ENCODE measurements around the gene TNNI3K. TPM values are rescaled to one million over a fixed set of nuclear protein-coding genes. Genes with fewer than 3 reads are reported as not detected.

Gene TNNI3K
- total RNA-seq, 1 donor from 2014 or later, result not detected

DNA sequence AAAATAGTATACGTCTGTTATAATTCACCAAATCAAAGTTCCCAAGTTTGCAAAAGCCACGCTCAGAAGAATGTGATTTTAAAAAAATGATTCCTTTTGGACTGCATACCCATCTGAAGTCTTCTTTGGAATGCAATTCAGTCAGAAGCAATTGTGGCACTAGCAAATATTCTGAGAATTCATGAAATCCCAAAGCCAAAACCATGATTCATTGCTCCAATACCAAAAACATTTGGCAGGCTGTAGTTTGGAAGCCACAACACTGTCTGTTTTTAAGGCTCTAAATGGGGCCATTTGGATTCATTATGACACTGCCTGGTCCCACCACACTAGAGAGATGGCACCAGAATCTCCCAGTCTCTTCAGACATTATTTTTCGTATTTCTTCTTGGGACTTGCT, 299.1 kb downstream of the TNNI3K start:
- no peak for DNase-seq (ENCODE audit: extremely low read depth, low read depth, low spot score)

DNA sequence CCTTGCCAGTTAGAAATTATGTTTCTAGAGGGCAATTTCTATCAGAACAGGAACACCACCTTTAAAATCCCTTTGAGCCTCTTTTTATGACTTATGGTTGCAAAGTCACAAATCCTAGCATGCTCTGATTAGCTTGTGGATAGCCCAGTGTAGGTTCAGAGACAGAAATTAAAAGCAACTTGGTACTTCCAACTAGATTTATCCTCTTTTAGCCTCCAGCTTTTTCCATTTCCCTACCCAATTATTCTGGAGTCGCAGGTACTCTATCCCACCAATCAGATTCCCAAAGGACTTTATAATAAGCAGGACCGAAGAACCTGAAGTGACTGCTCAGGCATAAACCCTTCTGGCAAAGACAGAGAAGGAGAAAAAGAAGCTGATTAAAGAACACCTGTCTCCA, 310.6 kb downstream of the TNNI3K start:
- DNase-seq (ENCODE audit: extremely low read depth, low read depth, low spot score), result no peak

DNA sequence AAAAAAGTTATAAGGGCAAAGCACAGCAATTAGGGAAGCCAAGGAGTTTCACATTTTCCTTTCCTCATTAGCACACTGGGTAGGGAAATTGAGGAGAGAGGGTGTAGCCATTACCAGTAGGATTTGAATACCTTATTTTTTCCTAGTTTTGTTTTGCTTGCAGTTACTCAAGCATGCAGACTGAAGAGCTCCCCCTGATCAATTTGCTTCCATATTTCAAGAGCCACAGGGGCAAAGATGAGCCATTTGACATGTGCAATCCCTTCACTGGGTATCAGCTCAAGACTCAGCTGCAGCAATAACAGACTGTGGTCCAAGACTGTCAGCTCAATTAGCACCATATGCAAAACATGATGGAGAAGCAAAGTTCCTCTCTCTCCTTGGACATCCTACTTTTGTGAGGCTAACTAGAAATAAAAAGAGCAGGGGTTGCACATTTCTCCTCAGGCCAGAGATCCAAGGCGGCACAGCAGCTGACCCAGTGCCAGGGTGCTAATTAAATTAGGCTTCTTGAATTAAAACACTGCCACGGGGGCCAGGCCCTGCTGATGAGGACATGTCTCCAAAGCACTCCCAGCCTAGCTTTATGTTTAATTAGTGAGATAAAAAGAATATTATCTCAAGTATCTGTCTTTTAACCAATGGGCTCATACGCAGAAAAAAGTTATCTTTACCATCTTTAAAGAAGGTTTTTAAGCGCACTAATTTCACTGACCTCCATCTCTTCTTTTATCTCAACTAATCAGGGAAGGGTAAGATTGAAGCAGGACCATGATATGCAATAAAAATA, 314.0 kb downstream of the TNNI3K start:
- DNase-seq (ENCODE audit: extremely low read depth, low read depth, low spot score), result no peak

DNA sequence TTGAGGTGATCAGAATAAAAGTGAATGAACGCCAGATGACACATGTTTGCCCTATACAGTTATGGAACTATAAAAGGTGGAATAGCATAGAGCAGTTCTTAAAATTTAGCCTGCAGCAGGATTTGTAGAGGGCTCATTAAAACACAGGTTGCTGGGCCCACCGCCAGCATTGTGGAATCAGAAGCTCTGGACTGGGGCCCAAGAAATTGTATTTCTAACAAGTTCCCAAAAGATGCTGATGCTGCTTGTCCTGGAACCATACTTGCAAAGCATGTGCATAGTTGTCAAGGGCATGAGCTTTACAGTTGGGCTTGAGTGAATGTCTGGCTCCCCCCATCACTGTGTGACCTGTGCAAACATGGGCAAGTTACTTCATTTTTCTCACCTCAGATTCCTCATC, 314.7 kb downstream of the TNNI3K start:
- no peak for DNase-seq (ENCODE audit: extremely low read depth, low read depth, low spot score)

DNA sequence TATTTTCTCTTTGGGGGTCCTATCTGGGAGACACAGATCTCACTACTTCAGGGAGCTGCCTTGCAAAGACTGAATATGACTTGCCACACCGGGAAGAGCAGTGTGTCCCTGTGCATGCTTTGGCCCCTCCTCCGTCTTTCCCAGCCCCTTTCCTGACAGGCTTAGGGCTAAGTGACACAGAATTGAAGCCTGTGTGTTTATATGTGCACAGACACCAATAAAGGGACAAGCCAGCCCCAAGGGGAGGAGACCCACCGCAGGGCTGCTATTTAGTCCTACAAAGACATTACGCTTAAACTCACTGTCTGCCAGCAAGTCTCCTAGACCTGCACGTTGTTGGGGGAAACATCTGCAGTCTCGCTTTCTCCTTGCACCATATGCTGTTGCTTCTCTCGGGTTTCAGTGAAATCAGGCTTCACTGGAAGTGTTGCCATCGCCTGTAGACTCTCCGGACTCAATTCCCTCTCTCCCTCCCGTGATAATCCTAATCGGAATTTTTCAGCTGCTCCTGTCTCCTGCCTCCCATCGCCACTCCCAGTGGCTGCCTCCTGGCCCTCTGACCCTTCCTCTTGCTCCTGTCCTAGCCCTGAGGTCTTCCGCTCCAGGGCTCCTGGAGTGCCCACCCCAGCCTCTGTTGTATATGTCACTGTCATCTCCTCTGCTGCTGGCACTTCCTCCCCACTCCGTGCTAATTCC, 335.8 kb downstream of the TNNI3K start:
- DNase-seq (ENCODE audit: extremely low read depth, low read depth, low spot score), result no peak

DNA sequence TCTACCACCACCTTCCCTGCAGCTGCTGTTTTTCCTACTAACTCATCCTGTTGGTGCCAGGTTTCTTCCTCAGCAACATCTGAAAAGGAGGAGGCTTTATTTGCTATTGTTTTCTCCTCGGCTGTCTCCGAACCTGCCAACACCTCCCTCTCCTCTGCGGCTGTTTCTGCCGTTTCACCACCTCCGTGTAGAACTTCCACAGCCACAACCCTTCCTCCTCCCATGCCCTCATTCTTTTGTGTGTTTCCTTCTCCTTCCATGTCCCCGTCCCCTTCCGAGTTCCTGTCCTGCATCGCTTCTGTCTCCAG, 336.3 kb downstream of the TNNI3K start:
- DNase-seq (ENCODE audit: extremely low read depth, low read depth, low spot score), result no peak

- no peak for DNase-seq (ENCODE audit: extremely low read depth, low read depth, low spot score)
Observed at GRCh38 chr1:74571891-74572290, 336.7 kb downstream of the TNNI3K start.

DNA sequence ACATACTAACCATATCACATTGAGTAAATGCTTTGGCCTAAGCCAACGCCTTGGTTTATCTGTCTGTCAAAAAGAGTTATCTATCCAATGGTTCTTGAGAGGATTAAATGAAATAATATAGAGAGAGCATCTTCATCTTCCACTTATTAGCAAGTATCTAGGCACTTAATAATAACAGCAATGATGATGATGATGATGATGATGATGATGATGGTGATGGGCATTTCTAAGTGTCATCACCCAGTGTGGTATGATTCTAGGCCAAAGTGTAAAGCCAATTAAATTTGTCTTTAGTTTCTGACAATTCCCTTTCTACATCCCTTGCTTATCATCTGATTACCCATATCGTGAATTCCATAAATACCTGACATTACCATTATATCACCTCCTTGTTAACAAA, 342.9 kb downstream of the TNNI3K start:
- no peak for DNase-seq (ENCODE audit: extremely low read depth, low read depth, low spot score)

GRCh38 chr1:74579425-74579824, 344.2 kb downstream of the TNNI3K start:
- DNase-seq (ENCODE audit: extremely low read depth, low read depth, low spot score), result no peak

DNA sequence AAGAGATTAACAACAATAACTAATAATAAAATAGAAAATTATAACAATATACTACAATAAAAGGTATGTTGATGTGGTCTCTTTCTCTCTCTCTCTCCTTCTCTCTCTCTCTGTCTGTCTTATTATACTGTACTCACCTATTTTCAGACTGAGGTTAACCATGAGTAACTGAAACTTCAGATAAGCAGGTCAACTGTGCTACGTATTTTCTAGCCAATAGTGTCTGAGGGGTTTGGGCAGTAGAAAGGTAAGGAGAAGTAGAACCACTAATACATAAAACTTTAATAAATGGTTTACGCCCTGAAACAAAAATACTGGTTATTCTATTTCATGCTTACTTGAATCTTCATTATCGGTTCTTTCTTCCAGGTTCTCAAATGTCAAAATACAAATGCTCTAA, 348.2 kb downstream of the TNNI3K start:
- no peak for DNase-seq (ENCODE audit: extremely low read depth, low read depth, low spot score)

GRCh38 chr1:74584185-74584584, 349.0 kb downstream of the TNNI3K start:
- no peak for DNase-seq (ENCODE audit: extremely low read depth, low read depth, low spot score)

- DNase-seq (ENCODE audit: extremely low read depth, low read depth, low spot score), result no peak
Observed at GRCh38 chr1:74586253-74586897, 351.2 kb downstream of the TNNI3K start.

DNA sequence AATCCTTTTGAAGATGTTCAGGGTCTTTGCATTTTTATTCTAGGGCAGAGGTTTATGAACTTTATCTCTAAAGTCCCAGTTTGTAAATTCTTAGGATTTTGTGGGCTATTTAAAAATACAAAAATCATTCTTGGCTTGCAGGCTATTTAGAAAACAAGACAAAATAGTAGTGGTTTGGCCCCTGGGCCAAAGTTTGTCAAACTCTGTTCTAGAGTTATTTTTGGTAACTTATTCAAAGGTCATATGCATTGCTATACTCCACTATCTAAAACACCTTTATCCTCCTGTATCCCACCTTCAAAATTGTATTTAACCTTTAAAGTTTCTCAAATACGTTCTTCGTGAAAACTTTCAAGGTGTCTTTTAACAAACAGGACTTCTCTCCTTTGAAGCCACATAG, 352.7 kb downstream of the TNNI3K start:
- DNase-seq (ENCODE audit: extremely low read depth, low read depth, low spot score), result no peak

- no peak for DNase-seq (ENCODE audit: extremely low read depth, low read depth, low spot score)
Observed at GRCh38 chr1:74590288-74590687, 355.1 kb downstream of the TNNI3K start.

GRCh38 chr1:74591949-74592348, 356.8 kb downstream of the TNNI3K start:
- no peak for DNase-seq (ENCODE audit: extremely low read depth, low read depth, low spot score)

- DNase-seq (ENCODE audit: extremely low read depth, low read depth, low spot score), result no peak
Observed at GRCh38 chr1:74592580-74593355, 357.6 kb downstream of the TNNI3K start.

Other genes with a start within 250 kb of the TNNI3K start
- 0.10 TPM in 1 of 2 replicates, not detected in the other for gene LRRIQ3, start 37.2 kb upstream of the TNNI3K start, total RNA-seq
- gene FPGT, start 37.1 kb upstream of the TNNI3K start, total RNA-seq, result 8.3 and 9.0 TPM in 2 replicates